Fibroblast of mammary gland (primary cell): ENCODE measurements around the gene PABPC3.

Experiments
- DNase-seq: peaks from one replicate; pipeline ENCODE4 v3.0.0-alpha.2; 2010; ENCODE audit warnings: low read depth
- H3K4me3 ChIP-seq: 2 replicates; pipeline ENCODE4 v1.5.1; 2011; ENCODE audit warnings: low read depth, mild to moderate bottlenecking, low read length, moderate library complexity; ENCODE audit not compliant: control insufficient read depth
- TF ChIP-seq, protein P1 (sequence below): conservative IDR thresholded peaks from 2 replicates; pipeline ENCODE4 v1.5.1; 2011; ENCODE audit warnings: low read depth, low read length, inconsistent platforms; ENCODE audit not compliant: control insufficient read depth, insufficient read depth

The PABPC3 gene

DNA sequence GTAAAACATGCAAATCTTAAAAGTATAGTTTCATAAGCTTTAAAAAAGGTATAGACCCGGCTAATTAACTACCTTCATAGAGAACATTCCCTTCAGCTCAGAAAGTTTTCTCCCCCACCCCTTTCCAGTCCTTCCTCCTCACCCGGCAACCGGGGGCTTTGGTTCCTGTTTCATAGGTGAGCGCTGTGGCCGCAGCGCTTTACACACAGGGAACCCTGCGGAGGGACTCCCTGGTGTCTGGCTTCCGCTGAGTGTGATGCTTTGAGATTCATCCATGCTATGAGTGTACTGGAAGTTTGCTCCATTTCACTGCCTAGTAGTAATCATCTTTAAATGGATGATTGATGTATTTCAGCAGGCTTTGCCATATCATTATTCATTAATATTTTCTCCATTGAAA, 26.0 kb upstream of the PABPC3 start:
- TF ChIP-seq, protein P1, sequence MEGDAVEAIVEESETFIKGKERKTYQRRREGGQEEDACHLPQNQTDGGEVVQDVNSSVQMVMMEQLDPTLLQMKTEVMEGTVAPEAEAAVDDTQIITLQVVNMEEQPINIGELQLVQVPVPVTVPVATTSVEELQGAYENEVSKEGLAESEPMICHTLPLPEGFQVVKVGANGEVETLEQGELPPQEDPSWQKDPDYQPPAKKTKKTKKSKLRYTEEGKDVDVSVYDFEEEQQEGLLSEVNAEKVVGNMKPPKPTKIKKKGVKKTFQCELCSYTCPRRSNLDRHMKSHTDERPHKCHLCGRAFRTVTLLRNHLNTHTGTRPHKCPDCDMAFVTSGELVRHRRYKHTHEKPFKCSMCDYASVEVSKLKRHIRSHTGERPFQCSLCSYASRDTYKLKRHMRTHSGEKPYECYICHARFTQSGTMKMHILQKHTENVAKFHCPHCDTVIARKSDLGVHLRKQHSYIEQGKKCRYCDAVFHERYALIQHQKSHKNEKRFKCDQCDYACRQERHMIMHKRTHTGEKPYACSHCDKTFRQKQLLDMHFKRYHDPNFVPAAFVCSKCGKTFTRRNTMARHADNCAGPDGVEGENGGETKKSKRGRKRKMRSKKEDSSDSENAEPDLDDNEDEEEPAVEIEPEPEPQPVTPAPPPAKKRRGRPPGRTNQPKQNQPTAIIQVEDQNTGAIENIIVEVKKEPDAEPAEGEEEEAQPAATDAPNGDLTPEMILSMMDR, result no peak
- no peak for DNase-seq
- H3K4me3 ChIP-seq, result no peak overlapping the region

DNA sequence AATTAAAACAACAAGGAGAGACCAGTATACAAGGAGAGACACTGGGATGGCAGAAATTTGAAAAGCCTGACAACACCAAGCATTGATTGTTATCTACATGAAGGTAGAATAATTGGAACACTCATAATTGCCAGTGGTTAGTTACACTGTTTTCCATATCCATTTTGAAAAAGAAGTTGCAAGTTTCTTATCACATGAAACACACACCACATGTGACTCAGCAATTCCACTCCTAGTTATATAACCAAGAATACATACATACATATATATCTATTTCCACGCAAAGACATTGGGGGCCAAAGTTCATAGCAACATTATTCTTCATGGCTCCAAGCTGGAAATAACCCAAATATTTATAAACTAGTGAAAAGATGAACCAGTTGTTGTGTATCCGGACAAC, 15.2 kb upstream of the PABPC3 start:
- no peak overlapping the region for H3K4me3 ChIP-seq
- DNase-seq, result no peak
- TF ChIP-seq, protein P1, result no peak

DNA sequence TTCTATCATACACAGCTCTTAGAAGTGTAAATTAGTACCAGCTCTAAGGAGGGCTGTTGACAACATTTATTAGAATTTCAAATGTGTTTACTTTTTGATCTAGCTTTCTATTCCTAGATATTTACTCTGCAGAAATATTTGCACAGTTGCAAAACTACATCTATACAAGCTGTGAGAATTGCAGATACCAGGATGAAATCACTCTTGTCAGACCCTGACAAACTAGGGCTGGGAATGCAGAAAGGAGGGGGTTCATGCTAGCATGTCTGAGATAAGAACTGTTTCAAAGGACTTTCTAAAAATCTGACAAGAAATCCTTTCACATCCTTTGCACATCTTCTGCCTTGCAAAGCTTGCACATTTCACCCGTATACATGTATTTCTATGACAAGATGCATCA, 11.8 kb upstream of the PABPC3 start:
- TF ChIP-seq, protein P1, result no peak
- H3K4me3 ChIP-seq, result no peak overlapping the region
- no peak for DNase-seq

DNA sequence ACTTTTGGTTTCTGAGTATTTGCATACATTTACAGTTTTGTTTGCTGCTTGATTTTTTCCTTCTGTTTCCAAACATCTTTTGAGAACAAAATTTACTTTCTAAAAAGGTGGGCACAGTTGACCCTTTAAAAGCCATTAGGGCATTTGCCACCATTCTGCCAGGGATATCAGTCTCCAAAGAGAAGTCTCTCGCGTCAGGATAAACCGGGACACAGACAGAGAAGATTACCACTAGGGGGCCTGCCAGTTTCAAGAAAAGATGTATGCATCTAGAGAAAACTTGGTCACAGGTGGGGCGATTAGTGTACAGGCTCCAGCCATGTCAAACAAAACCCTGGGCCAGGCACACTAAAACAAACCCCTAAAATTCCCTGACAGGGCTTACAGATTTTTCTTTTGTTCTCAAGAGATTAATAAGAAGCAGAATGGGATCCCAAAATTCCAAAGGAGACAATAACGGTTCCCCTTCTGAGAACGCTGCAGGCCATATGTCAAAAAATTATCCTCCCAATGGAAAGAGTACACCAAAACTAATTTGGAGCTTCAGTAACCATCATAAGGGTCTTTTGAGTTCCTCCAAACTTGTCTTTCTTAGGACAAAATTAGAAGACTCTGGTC, 10.7 kb upstream of the PABPC3 start:
- DNase-seq, result peak; percentile 48
- H3K4me3 ChIP-seq, result no peak overlapping the region
- TF ChIP-seq, protein P1, result peak; percentile 63

DNA sequence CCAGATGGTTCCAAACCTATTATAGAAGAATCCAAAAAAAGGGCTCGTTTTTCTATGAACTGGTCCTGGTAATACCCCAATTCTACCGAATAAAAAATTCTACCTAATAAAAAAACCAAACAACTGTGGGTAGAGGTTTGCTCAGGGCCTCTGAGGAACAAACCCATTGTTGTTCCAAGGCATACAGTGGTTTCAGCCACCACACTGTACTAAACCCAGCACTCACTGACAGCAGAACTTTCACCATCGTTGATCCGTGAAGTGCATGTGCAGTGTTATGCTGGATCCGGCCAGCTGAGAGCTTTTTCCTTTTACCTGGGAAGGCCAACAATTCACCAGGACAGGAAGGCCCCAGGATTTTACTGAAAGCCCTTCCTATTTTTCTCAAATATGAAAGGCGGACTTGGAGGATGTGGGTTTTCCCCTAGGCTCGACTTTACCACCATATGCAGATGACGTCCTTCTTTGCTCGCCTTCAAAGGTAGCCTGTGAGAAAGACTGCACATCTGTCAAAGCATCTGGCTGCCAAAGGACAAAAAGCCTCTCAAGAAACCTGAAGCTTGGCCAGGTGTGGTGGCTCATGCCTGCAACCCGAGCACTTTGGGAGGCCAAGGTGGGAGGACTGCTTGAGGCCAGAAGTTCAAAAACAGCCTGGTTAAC, 7.2 kb upstream of the PABPC3 start:
- H3K4me3 ChIP-seq, result no peak overlapping the region
- DNase-seq, result no peak
- TF ChIP-seq, protein P1, result no peak

DNA sequence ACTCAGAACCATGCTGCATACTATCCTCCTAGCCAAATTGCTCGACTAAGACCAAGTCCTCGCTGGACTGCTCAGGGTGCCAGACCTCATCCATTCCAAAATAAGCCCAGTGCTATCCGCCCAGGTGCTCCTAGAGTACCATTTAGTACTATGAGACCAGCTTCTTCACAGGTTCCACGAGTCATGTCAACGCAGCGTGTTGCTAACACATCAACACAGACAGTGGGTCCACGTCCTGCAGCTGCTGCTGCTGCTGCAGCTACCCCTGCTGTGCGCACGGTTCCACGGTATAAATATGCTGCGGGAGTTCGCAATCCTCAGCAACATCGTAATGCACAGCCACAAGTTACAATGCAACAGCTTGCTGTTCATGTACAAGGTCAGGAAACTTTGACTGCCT, 1.5 kb downstream of the PABPC3 start:
- TF ChIP-seq, protein P1, result no peak
- no peak for DNase-seq
- no peak overlapping the region for H3K4me3 ChIP-seq
